Brain microvascular endothelial cell (primary cell): ENCODE data around the gene HS6ST3.

Experiments
- DNase-seq: peaks from one replicate; pipeline ENCODE4 v3.0.0-alpha.2; 2020
- H3K27ac ChIP-seq: fragments of 250-450 bp; sonication (Bioruptor Pico); 2 replicates; pipeline ENCODE4 v1.5.1; 2020; ENCODE audit warnings: mild to moderate bottlenecking, moderate library complexity
- H3K27me3 ChIP-seq: fragments of 250-450 bp; sonication (Bioruptor Pico); replicated peaks from 2 replicates; pipeline ENCODE4 v1.5.1; 2020; ENCODE audit warnings: mild to moderate bottlenecking
- H3K36me3 ChIP-seq: fragments of 250-450 bp; sonication (Bioruptor Pico); replicated peaks from 2 replicates; pipeline ENCODE4 v1.5.1; 2020; ENCODE audit warnings: mild to moderate bottlenecking
- H3K4me3 ChIP-seq: 2 replicates; pipeline ENCODE4 v1.5.1; 2011; ENCODE audit warnings: low read depth, mild to moderate bottlenecking, control low read depth, low read length, moderate library complexity
- in situ Hi-C: cut with HindIII; loops from 2 replicates; pipeline ENCODE4 v1.10.0; 2017; ENCODE audit warnings: low sequenced_read_pairs, low pct_ligation_motif_present
- TF ChIP-seq, protein P1 (sequence below): IDR thresholded peaks from 2 replicates; pipeline ENCODE4 v1.5.1; 2011; ENCODE audit warnings: low read depth, mild to moderate bottlenecking, moderate library complexity, low read length, control low read depth, inconsistent platforms; ENCODE audit errors: missing control alignments

Gene HS6ST3

GRCh38 chr13:96052656-96053002 lies 37.3 kb upstream of the HS6ST3 start:
- Histone ChIP-seq H3K27ac (peak overlapping the region; percentile 80), H3K36me3 (no peaks in the 10 kb centered on the region), H3K27me3 (no peaks in the 10 kb centered on the region), H3K4me3 (peak overlapping the region; percentile 84)
- in situ Hi-C loops = no loop called here
- peak; percentile 32 for DNase-seq
- TF ChIP-seq, protein P1, sequence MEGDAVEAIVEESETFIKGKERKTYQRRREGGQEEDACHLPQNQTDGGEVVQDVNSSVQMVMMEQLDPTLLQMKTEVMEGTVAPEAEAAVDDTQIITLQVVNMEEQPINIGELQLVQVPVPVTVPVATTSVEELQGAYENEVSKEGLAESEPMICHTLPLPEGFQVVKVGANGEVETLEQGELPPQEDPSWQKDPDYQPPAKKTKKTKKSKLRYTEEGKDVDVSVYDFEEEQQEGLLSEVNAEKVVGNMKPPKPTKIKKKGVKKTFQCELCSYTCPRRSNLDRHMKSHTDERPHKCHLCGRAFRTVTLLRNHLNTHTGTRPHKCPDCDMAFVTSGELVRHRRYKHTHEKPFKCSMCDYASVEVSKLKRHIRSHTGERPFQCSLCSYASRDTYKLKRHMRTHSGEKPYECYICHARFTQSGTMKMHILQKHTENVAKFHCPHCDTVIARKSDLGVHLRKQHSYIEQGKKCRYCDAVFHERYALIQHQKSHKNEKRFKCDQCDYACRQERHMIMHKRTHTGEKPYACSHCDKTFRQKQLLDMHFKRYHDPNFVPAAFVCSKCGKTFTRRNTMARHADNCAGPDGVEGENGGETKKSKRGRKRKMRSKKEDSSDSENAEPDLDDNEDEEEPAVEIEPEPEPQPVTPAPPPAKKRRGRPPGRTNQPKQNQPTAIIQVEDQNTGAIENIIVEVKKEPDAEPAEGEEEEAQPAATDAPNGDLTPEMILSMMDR = no peak

GRCh38 chr13:96053003-96053703 lies 36.8 kb upstream of the HS6ST3 start, which contains the start of gene UGGT2:
TSS of gene UGGT2 (minus strand) at chr13:96053401. CDS start at chr13:96053312, 89 bp downstream.
- peak within 1 kb of the TSS; percentile 84 for H3K4me3 ChIP-seq
- peak within 1 kb of the TSS; percentile 80 for H3K27ac ChIP-seq
- H3K27me3 ChIP-seq = no peaks in the 10 kb centered on the region
- peak; percentile 91 for DNase-seq
- in situ Hi-C loops = no loop called here
- no peaks in the 10 kb centered on the region for H3K36me3 ChIP-seq
- TF ChIP-seq, protein P1 = no peak

- Histone ChIP-seq H3K4me3 (no peak overlapping the region), H3K27ac (no peak overlapping the region), H3K27me3 (no peaks in the 10 kb centered on the region), H3K36me3 (no peaks in the 10 kb centered on the region)
- in situ Hi-C loops = no loop called here
- TF ChIP-seq, protein P1 = no peak
- DNase-seq = no peak
Observed at GRCh38 chr13:96065849-96066248, 24.1 kb upstream of the HS6ST3 start.

DNA sequence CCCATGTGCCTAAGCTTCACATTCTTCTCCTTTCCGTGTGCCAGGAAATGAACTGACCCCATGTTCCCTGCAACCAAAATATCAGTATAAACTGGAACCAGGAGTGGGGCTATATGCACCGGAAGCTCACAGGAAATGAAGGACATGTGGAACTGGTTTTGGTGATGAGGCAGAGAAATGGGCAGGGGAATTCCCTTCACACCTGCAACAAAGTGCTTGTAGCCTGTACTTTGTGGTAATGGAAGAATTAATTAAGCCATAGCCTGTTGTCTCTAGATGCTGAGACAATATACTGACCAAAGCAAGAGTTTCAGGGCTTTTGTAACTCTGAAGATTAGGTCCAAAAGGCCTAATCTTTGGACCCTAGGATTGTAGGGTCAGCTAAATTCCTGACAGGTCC lies 21.2 kb upstream of the HS6ST3 start:
- Histone ChIP-seq H3K27ac (no peak overlapping the region), H3K4me3 (no peak overlapping the region), H3K36me3 (no peaks in the 10 kb centered on the region), H3K27me3 (no peaks in the 10 kb centered on the region)
- DNase-seq = no peak
- in situ Hi-C loops = no loop called here
- TF ChIP-seq, protein P1 = no peak

DNA sequence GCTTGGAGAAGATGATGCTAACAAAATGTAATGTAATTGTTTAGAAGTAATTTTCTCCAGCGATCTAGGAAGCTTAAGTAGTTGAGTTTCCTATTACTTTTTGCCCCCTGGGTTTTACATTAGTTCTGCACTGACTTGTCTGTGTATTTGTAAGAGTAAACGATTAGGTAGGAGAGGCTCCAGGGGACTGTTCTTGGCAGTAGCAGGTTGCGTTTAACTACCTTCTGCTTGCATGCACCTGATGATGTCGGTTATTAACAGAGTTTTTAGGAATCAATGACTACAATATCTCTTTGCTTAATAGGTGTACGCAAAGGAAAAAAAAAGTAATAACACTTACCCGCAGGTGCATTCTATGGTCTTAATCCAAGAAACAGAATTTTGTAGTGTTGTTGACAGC lies 18.4 kb upstream of the HS6ST3 start:
- no peak for DNase-seq
- in situ Hi-C loops = no loop called here
- Histone ChIP-seq H3K27ac (no peak overlapping the region), H3K27me3 (no peaks in the 10 kb centered on the region), H3K36me3 (no peaks in the 10 kb centered on the region), H3K4me3 (no peak overlapping the region)
- TF ChIP-seq, protein P1 = no peak

DNA sequence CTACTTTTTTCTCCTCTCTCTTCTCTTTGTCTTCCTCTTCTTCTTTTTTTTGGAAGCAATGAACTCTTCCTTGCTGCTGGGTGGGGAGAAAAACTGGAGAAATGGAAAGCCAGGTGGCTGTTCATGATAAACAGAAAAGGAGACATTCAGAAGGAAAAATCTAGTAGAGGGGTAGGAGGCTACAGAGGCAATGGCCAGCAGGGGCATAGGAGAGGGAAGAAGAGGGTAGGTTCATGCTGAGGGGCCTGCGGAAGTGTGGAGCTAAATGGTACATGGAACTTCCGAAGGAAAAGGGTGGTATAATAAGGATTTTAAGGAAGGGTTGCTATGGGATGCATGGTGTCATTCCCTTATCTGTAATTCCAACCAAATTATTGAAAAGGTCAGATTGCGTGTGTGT lies 17.5 kb upstream of the HS6ST3 start:
- Histone ChIP-seq H3K27me3 (no peaks in the 10 kb centered on the region), H3K27ac (no peak overlapping the region), H3K36me3 (no peaks in the 10 kb centered on the region), H3K4me3 (no peak overlapping the region)
- in situ Hi-C loops = no loop called here
- TF ChIP-seq, protein P1 = peak; percentile 19
- no peak for DNase-seq
